ENCODE results near the gene IFNA2.

- TF ChIP-seq POLR2A (IDR thresholded peaks at IDR 0.05; ENCODE audit: low read depth, low read length) (no peak), PAX5 (IDR thresholded peaks at IDR 0.05; ENCODE audit: insufficient read depth, low read length, severe bottlenecking) (no peak), POLR2AphosphoS5 (IDR thresholded peaks at IDR 0.05; ENCODE audit: low read depth, low read length) (no peak), TAF1 (IDR thresholded peaks at IDR 0.05; ENCODE audit: low read depth, low read length) (no peak)
Measured at GRCh38 chr9:21348430-21348970, 36.7 kb downstream of the IFNA2 start.
